Lower leg skin (tissue), 4 donors: ENCODE measurements around the gene MEF2D. TPM values are rescaled to one million over a fixed set of nuclear protein-coding genes. Genes with fewer than 3 reads are reported as not detected.

Experiments used
- DNase-seq, 2 donors: peaks; one replicate each; pipeline ENCODE4 v3.0.0-alpha.2; 2019; ENCODE audit warnings: low spot score in 2 of 2
- H3K4me3 ChIP-seq: fragments of 200-600 bp; sonication (generic); 2 replicates; pipeline ENCODE4 v1.5.1; 2017; ENCODE audit warnings: mild to moderate bottlenecking, low read depth; ENCODE audit not compliant: poor library complexity, severe bottlenecking
- POLR2A ChIP-seq, 2 donors: fragments of 450-650 bp; IDR thresholded peaks; one replicate each; pipeline ENCODE4 v1.6.1; 2016 to 2017; ENCODE audit warnings: antibody characterized with exemption in 2 of 2, mild to moderate bottlenecking in 1 of 2, moderate library complexity in 1 of 2
- WGBS, 2 donors: methylation state at CpG; one replicate each; pipeline ENCODE4 v1.1.5; 2018; 5-methylcytosine and 5-hydroxymethylcytosine counted together
- intact Hi-C: fragments of 100-400 bp; cut with DNase I; formaldehyde crosslinking; loops from one replicate; pipeline ENCODE4 v1.15.0; 2023; ENCODE audit warnings: low total_unique reads
- total RNA-seq, 4 donors: library from RNA; depleted of rRNA; stranded (reverse); fragments of >200 nt; gene quantifications; one replicate each; pipeline ENCODE4 v1.1.0, GENCODE V29; 2016
- TF ChIP-seq, protein P1 (sequence below), 3 donors: fragments of 450-650 bp; IDR thresholded peaks; one replicate each; pipeline ENCODE4 v1.5.1; 2016; ENCODE audit warnings: antibody characterized with exemption in 3 of 3, mild to moderate bottlenecking in 3 of 3, moderate library complexity in 2 of 3

MEF2D gene
- total RNA-seq, 4 donors from 2014 or later, result 32.1 to 67.3 (median 55.6) TPM

DNA sequence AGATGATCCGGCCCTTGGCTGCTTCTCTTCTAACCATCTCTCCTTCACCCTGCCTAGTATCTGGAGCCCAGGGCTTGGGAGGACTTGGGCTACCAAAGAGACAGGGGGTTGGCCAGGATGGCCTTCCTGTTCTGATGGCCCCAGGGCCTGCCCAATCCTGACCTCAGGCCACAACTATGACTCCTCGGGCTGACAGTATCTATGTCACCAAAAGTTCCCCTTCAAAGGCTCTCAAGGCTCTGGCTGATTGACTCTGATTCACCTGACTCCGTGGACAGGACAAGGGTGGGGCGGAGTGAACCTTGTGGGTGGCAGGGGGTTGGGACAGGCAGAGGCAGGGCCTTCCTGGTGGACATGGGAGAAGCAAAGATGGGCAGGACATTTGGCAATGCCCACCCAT is 12.7 kb downstream of the MEF2D start:
- intact Hi-C loops, result no loop called here
- no peak for TF ChIP-seq POLR2A (IDR thresholded peaks at IDR 0.05)
- TF ChIP-seq, protein P1, sequence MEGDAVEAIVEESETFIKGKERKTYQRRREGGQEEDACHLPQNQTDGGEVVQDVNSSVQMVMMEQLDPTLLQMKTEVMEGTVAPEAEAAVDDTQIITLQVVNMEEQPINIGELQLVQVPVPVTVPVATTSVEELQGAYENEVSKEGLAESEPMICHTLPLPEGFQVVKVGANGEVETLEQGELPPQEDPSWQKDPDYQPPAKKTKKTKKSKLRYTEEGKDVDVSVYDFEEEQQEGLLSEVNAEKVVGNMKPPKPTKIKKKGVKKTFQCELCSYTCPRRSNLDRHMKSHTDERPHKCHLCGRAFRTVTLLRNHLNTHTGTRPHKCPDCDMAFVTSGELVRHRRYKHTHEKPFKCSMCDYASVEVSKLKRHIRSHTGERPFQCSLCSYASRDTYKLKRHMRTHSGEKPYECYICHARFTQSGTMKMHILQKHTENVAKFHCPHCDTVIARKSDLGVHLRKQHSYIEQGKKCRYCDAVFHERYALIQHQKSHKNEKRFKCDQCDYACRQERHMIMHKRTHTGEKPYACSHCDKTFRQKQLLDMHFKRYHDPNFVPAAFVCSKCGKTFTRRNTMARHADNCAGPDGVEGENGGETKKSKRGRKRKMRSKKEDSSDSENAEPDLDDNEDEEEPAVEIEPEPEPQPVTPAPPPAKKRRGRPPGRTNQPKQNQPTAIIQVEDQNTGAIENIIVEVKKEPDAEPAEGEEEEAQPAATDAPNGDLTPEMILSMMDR (IDR thresholded peaks at IDR 0.05), result no peak
- 53 to 60% methylated on average over 4 of the region's 4 CpGs for WGBS, 2 donors
- H3K4me3 ChIP-seq, result no peak overlapping the region
- DNase-seq, result no peak

DNA sequence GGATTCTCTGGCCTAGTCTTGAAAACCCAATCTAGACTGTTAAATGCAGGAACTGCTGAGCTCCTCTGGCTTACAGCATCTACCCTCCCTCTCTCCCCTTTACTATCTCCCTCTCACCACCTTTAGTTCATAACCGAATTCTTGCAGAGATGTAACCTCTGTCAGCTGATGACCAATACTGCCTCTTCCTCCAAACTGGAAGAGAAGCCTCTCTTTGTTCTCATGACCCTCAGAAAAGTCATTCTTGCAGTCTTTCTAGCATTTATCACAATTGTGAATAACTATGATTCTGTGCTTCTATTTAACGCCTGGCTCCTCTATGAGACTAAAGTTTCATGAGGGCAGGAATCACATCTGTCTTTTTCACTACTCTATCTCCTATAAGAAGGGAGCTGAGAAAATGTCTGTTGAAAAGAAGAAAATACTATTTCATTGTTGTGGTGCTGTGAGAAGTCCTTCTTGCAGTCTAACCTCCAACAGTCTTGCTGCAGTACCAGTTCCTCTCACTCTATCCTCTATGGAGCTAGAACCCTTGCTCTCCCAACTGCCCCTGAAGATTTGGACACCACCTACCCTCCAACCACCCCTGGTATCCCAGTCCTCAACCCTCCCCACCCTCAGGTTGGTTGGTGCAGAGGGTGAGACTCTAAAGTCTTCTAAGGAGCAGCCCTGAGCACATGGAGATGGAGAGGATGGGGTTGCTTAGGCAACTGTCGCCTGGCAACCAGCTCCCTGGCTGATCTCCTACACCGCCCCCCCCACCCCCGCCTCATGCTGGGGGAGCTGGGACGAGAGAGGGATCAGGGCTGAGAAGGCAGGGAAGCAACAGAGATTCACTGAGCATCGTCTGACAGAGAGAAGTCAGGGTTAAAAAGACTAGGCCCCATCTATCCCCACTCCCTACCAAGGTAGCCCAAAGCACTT is 13.9 kb downstream of the MEF2D start:
- no peak overlapping the region for H3K4me3 ChIP-seq
- DNase-seq, result no peak
- 79 to 82% methylated on average over 7 of the region's 7 CpGs for WGBS, 2 donors
- TF ChIP-seq, protein P1 (IDR thresholded peaks at IDR 0.05), result no peak
- no peak for TF ChIP-seq POLR2A (IDR thresholded peaks at IDR 0.05)
- intact Hi-C loops, result no loop called here

DNA sequence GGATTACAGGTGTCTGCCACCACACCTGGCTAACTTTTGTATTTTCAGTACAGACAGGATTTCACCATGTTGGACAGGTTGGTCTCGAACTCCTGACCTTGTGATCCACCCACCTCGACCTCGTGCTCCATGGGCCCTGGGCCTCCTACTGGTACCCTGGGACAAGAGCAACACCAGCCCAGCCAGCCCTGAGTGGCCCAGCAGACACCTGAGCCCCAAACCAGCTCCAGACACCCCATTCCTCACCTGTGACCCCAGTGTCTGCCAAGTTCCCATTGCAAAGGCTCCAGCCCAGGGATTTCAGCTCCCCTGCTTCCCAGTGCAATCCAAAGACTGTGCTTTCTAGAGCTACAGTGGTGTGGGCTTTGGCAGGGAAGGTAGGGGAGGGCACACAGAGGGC is 14.6 kb downstream of the MEF2D start:
- 93 to 100% methylated on average over 3 of the region's 3 CpGs for WGBS, 2 donors
- DNase-seq, result no peak
- intact Hi-C loops, result no loop called here
- H3K4me3 ChIP-seq, result no peak overlapping the region
- TF ChIP-seq, protein P1 (IDR thresholded peaks at IDR 0.05), result no peak
- TF ChIP-seq POLR2A (IDR thresholded peaks at IDR 0.05), result no peak

DNA sequence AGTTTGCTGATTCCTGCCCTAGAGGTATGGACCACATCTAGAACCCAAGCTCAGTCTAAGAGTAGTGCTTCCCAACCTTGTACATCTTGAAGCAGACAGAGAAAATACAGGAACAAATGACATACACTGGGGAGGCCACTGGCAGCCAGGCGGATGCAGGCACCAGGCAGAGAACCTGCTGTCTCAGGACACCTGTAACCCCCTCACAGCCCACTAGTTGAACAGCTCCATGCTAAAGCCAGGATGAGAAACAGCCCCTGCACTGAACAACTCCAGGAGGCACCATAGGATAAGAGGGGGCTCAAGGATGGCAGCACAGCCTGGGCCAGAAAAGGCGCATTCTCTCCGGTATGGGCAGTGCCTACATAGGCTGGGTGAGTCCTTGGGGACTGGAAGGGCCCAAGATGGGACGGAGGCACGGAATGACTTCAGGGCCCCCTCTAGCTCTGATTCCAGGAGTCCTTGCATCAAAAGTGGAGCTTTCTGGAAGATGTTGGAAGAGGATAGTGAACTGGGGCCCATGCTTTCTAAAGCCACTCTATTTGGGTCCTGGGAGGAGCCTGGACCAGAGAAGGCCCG is 16.0 kb downstream of the MEF2D start:
- 90 to 98% methylated on average over 4 to 6 of the region's 6 CpGs for WGBS, 2 donors
- TF ChIP-seq, protein P1 (IDR thresholded peaks at IDR 0.05), result no peak
- TF ChIP-seq POLR2A (IDR thresholded peaks at IDR 0.05), result no peak
- H3K4me3 ChIP-seq, result no peak overlapping the region
- DNase-seq, result no peak
- intact Hi-C loops, result no loop called here

DNA sequence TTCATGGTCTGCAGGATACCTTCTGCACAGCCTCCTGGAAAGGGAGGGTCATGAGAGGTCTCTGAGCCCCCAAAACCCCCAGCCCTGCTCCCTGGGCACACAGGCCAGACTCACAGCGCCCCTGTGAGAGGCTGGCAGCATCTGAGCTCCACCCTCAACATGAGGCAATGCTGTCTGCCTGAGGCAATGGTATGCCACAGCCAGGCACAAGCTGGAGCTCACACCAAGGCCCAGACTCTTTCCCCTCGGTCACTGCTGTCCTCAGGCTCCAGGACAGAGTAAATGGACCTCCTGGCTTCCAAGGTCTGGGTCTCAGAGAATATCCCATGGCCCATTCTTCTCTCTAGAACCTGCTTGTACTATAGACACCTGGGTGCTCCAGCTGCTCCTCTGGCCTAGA is 17.2 kb downstream of the MEF2D start:
- intact Hi-C loops, result no loop called here
- 53 to 83% methylated on average over 2 of the region's 2 CpGs for WGBS, 2 donors
- H3K4me3 ChIP-seq, result no peak overlapping the region
- TF ChIP-seq, protein P1 (IDR thresholded peaks at IDR 0.05), result no peak
- DNase-seq, result no peak
